H9 (cell line): ENCODE measurements around the gene PLAAT1. TPM values are rescaled to one million over a fixed set of nuclear protein-coding genes. Genes with fewer than 3 reads are reported as not detected.

Source experiments
- DNase-seq: peaks from one replicate; pipeline ENCODE4 v3.0.0-alpha.2; 2017
- H2AFZ ChIP-seq: one replicate; pipeline ENCODE4 v1.6.1; 2013; ENCODE audit warnings: mild to moderate bottlenecking, low read length, control low read depth, moderate library complexity
- H2AK5ac ChIP-seq: 2 replicates; pipeline ENCODE4 v1.6.1; 2013; ENCODE audit warnings: low read length, control low read depth, mixed read lengths; ENCODE audit not compliant: insufficient read length
- H2BK120ac ChIP-seq: one replicate; pipeline ENCODE4 v1.6.1; 2013; ENCODE audit warnings: low read depth, mild to moderate bottlenecking, low read length, control low read depth, inconsistent platforms; ENCODE audit not compliant: poor library complexity, severe bottlenecking
- H2BK12ac ChIP-seq: 2 replicates; pipeline ENCODE4 v1.6.1; 2013; ENCODE audit warnings: low read length, control low read depth, mixed read lengths, low read depth; ENCODE audit not compliant: insufficient read length
- H2BK15ac ChIP-seq: 2 replicates; pipeline ENCODE4 v1.6.1; 2013; ENCODE audit warnings: low read depth, low read length, control low read depth
- H2BK20ac ChIP-seq: one replicate; pipeline ENCODE4 v1.6.1; 2013; ENCODE audit warnings: low read depth, mild to moderate bottlenecking, low read length, control low read depth, inconsistent platforms; ENCODE audit not compliant: poor library complexity, severe bottlenecking
- H2BK5ac ChIP-seq: 2 replicates; pipeline ENCODE4 v1.6.1; 2013; ENCODE audit warnings: low read length, control low read depth, mixed read lengths; ENCODE audit not compliant: insufficient read length
- H3K14ac ChIP-seq: 2 replicates; pipeline ENCODE4 v1.6.1; 2013; ENCODE audit warnings: low read length, control low read depth; ENCODE audit not compliant: insufficient read depth
- H3K18ac ChIP-seq: 2 replicates; pipeline ENCODE4 v1.6.1; 2013; ENCODE audit warnings: low read depth, mild to moderate bottlenecking, mixed read lengths, low read length, control low read depth; ENCODE audit not compliant: insufficient read length
- H3K23ac ChIP-seq: 2 replicates; pipeline ENCODE4 v1.6.1; 2013; ENCODE audit warnings: low read length, control low read depth, mixed read lengths, low read depth; ENCODE audit not compliant: insufficient read length
- H3K23me2 ChIP-seq: 2 replicates; pipeline ENCODE4 v1.6.1; 2013; ENCODE audit warnings: low read depth, mild to moderate bottlenecking, mixed read lengths, low read length, control low read depth; ENCODE audit not compliant: insufficient read length, poor library complexity, severe bottlenecking
- H3K27ac ChIP-seq: 2 replicates; pipeline ENCODE4 v1.5.1; 2013; ENCODE audit warnings: low read length, control low read depth, mixed read lengths, low read depth; ENCODE audit not compliant: insufficient read length
- H3K27me3 ChIP-seq: 2 replicates; pipeline ENCODE4 v1.6.1; 2013; ENCODE audit warnings: low read length, control low read depth, inconsistent platforms; ENCODE audit not compliant: insufficient read depth
- H3K4ac ChIP-seq: 2 replicates; pipeline ENCODE4 v1.6.1; 2013; ENCODE audit warnings: low read depth, mild to moderate bottlenecking, control low read depth, inconsistent platforms, low read length, moderate library complexity
- H3K4me1 ChIP-seq: 2 replicates; pipeline ENCODE4 v1.6.1; 2013; ENCODE audit warnings: low read length, control low read depth, inconsistent platforms; ENCODE audit not compliant: insufficient read depth
- H3K4me2 ChIP-seq: 2 replicates; pipeline ENCODE4 v1.6.1; 2013; ENCODE audit warnings: low read length, control low read depth, mixed read lengths; ENCODE audit not compliant: insufficient read length, insufficient read depth
- H3K56ac ChIP-seq: 2 replicates; pipeline ENCODE4 v1.6.1; 2013; ENCODE audit warnings: low read depth, mild to moderate bottlenecking, mixed read lengths, low read length, control low read depth; ENCODE audit not compliant: insufficient read length
- H3K79me1 ChIP-seq: 2 replicates; pipeline ENCODE4 v1.6.1; 2013; ENCODE audit warnings: low read depth, mild to moderate bottlenecking, moderate library complexity, low read length, control low read depth, inconsistent platforms; ENCODE audit not compliant: insufficient read depth, poor library complexity, severe bottlenecking
- H3K79me2 ChIP-seq: 2 replicates; pipeline ENCODE4 v1.6.1; 2013; ENCODE audit warnings: low read length, control low read depth, inconsistent platforms; ENCODE audit not compliant: insufficient read depth
- H3K9ac ChIP-seq: 2 replicates; pipeline ENCODE4 v1.6.1; 2013; ENCODE audit warnings: low read length, control low read depth, mixed read lengths; ENCODE audit not compliant: insufficient read length; ENCODE audit errors: extremely low read depth
- H3K9me3 ChIP-seq: one replicate; pipeline ENCODE4 v1.6.1; 2013; ENCODE audit warnings: low read depth, low read length, inconsistent platforms; ENCODE audit not compliant: control insufficient read depth
- H3T11ph ChIP-seq: one replicate; pipeline ENCODE4 v1.6.1; 2013; ENCODE audit warnings: mild to moderate bottlenecking, low read length, control low read depth, inconsistent platforms
- H4K20me1 ChIP-seq: one replicate; pipeline ENCODE4 v1.6.1; 2013; ENCODE audit not compliant: control insufficient read depth, insufficient read length, insufficient read depth
- H4K5ac ChIP-seq: 2 replicates; pipeline ENCODE4 v1.6.1; 2013; ENCODE audit warnings: low read depth, mild to moderate bottlenecking, mixed read lengths, low read length, control low read depth; ENCODE audit not compliant: insufficient read length
- H4K8ac ChIP-seq: replicated peaks from 2 replicates; pipeline ENCODE4 v1.6.1; 2013; ENCODE audit warnings: low read length, control low read depth, mixed read lengths, low read depth; ENCODE audit not compliant: insufficient read length
- H4K91ac ChIP-seq: 2 replicates; pipeline ENCODE4 v1.6.1; 2013; ENCODE audit warnings: low read depth, mild to moderate bottlenecking, moderate library complexity, mixed read lengths, low read length, control low read depth; ENCODE audit not compliant: insufficient read length
- H3K27ac Mint-ChIP-seq, 3 experiments: 2 replicates in 2 of 3; 3 replicates in 1 of 3; pipeline ENCODE4 v1.8.0; 2020 to 2021; ENCODE audit warnings: mixed read lengths in 3 of 3, mild to moderate bottlenecking in 1 of 3, moderate library complexity in 1 of 3
- H3K27me3 Mint-ChIP-seq: 2 replicates; pipeline ENCODE4 v1.8.0; 2021; ENCODE audit warnings: low read depth, mild to moderate bottlenecking, moderate library complexity, mixed read lengths
- H3K36me3 Mint-ChIP-seq, 3 experiments: 2 replicates in 2 of 3; 3 replicates in 1 of 3; pipeline ENCODE4 v1.8.0; 2020 to 2021; ENCODE audit warnings: low read depth in 3 of 3, mixed read lengths in 3 of 3; ENCODE audit not compliant: insufficient read depth in 1 of 3
- H3K4me1 Mint-ChIP-seq, 2 experiments: 2 replicates each; pipeline ENCODE4 v1.8.0; 2020; ENCODE audit warnings: mixed read lengths in 2 of 2
- H3K4me3 Mint-ChIP-seq, 2 experiments: 2 replicates in 1 of 2; 3 replicates in 1 of 2; pipeline ENCODE4 v1.8.0; 2020 to 2021; ENCODE audit warnings: mild to moderate bottlenecking in 2 of 2, mixed read lengths in 2 of 2, moderate library complexity in 1 of 2
- H3K9me3 Mint-ChIP-seq, 2 experiments: 2 replicates in 1 of 2; 3 replicates in 1 of 2; pipeline ENCODE4 v1.8.0; 2020; ENCODE audit warnings: mild to moderate bottlenecking in 2 of 2, mixed read lengths in 2 of 2, moderate library complexity in 1 of 2
- WGBS: extraction: QIAGEN DNeasy Blood & Tissue Kit; methylation state at CpG from one replicate; pipeline ENCODE4 v1.1.7; 2013; ENCODE audit warnings: missing lambda C conversion rate, low lambda C conversion rate, mixed read lengths; ENCODE audit not compliant: insufficient read length; ENCODE audit errors: extremely low coverage; 5-methylcytosine and 5-hydroxymethylcytosine counted together
- total RNA-seq: library from RNA; stranded (reverse); gene quantifications from 2 replicates; pipeline ENCODE4 v1.2.1, GENCODE V29; 2021
- TF ChIP-seq, protein P1 (sequence below): fragments of 200-600 bp; sonication (generic); conservative IDR thresholded peaks from 3 replicates; pipeline ENCODE4 v1.8.0; 2021; ENCODE audit warnings: antibody characterized with exemption, mild to moderate bottlenecking

Gene PLAAT1
- total RNA-seq, 1 experiment from 2014 or later = 4.4 TPM

DNA sequence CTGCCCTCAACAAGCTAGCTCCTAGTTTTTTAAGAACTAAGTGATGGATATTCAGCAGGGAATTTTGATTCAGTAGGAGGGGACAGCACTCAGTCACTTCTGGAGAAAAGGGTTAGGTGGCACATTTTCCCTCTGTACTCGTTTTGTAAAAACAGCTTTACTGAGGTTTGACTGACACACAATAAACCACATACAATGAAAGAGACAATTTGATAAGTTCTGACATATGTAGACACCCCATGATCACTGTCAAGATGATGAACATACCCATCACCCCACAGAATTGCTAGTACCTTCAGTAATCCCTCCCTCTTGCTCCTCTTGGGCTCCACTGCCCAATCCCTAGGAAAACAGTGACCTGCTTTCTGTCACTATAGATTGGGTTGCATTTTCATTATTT is 29.0 kb upstream of the PLAAT1 start:
- Mint-ChIP-seq H3K36me3 (no peaks in the 10 kb centered on the region), H3K9me3 (peaks cover 0 to 2% of the 10 kb centered on the region in 2 experiments; a peak in 1 of 5 replicates), H3K4me3 (no peak overlapping the region), H3K27me3 (no peaks in the 10 kb centered on the region; the same call in 1 of the 2 replicates), H3K27ac (no peak overlapping the region), H3K4me1 (peaks cover 6 to 11% of the 10 kb centered on the region in 2 experiments)
- Histone ChIP-seq H2BK120ac (no peak overlapping the region), H3T11ph (no peak overlapping the region), H3K4me1 (no peaks in the 10 kb centered on the region), H3K79me2 (no peaks in the 10 kb centered on the region), H2BK15ac (no peak overlapping the region), H3K79me1 (no peaks in the 10 kb centered on the region), H3K23me2 (no peaks in the 10 kb centered on the region), H2BK20ac (no peak overlapping the region), H3K14ac (no peak overlapping the region), H3K23ac (no peak overlapping the region), H3K56ac (no peak overlapping the region), H2AK5ac (no peak overlapping the region), H2AFZ (no peak overlapping the region), H2BK12ac (no peak overlapping the region), H3K27me3 (no peaks in the 10 kb centered on the region), H4K20me1 (no peaks in the 10 kb centered on the region), H2BK5ac (no peak overlapping the region), H3K18ac (no peak overlapping the region), H3K4ac (no peak overlapping the region), H4K5ac (no peak overlapping the region), H3K4me2 (no peak overlapping the region), H3K9ac (no peak overlapping the region), H3K27ac (no peak overlapping the region), H4K91ac (no peak overlapping the region), H3K9me3 (no peaks in the 10 kb centered on the region), H4K8ac (no peak overlapping the region)
- DNase-seq = no peak
- TF ChIP-seq, protein P1, sequence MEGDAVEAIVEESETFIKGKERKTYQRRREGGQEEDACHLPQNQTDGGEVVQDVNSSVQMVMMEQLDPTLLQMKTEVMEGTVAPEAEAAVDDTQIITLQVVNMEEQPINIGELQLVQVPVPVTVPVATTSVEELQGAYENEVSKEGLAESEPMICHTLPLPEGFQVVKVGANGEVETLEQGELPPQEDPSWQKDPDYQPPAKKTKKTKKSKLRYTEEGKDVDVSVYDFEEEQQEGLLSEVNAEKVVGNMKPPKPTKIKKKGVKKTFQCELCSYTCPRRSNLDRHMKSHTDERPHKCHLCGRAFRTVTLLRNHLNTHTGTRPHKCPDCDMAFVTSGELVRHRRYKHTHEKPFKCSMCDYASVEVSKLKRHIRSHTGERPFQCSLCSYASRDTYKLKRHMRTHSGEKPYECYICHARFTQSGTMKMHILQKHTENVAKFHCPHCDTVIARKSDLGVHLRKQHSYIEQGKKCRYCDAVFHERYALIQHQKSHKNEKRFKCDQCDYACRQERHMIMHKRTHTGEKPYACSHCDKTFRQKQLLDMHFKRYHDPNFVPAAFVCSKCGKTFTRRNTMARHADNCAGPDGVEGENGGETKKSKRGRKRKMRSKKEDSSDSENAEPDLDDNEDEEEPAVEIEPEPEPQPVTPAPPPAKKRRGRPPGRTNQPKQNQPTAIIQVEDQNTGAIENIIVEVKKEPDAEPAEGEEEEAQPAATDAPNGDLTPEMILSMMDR = no peak
- no CpG with 5 or more reads among the region's 1 CpG for WGBS
